Kidney (tissue), 14 donors: ENCODE results near the gene RBM6. TPM values are rescaled to one million over a fixed set of nuclear protein-coding genes. Genes with fewer than 3 reads are reported as not detected.

ENCODE experiments used
- DNase-seq, 5 donors: peaks; one replicate each; pipeline ENCODE4 v3.0.0-alpha.2; 2013 to 2020
- FAIRE-seq: peaks from 2 replicates; lab custom pipeline; 2012; peaks lifted over from hg19 to GRCh38; lab: Jason Lieb, UNC
- H3K27ac ChIP-seq, 2 donors: one replicate each; pipeline ENCODE4 v1.7.0; 2013; ENCODE audit warnings: low read depth in 2 of 2, low read length in 2 of 2, inconsistent platforms in 1 of 2
- H3K27me3 ChIP-seq: one replicate; pipeline ENCODE4 v1.7.1; 2013; ENCODE audit warnings: low read length, inconsistent platforms; ENCODE audit not compliant: control insufficient read depth, insufficient read depth
- H3K36me3 ChIP-seq, 3 donors: one replicate each; pipeline versions ENCODE4 v1.7.0 to v1.7.1; 2013; ENCODE audit warnings: low read length in 3 of 3, control low read depth in 1 of 3, inconsistent platforms in 1 of 3; ENCODE audit not compliant: insufficient read depth in 3 of 3, control insufficient read depth in 2 of 3
- H3K4me1 ChIP-seq, 3 donors: one replicate each; pipeline versions ENCODE4 v1.7.0 to v1.7.1; 2013; ENCODE audit warnings: low read length in 3 of 3, inconsistent platforms in 1 of 3, low read depth in 1 of 3; ENCODE audit not compliant: control insufficient read depth in 2 of 3, insufficient read depth in 2 of 3
- H3K4me3 ChIP-seq, 3 donors: one replicate each; pipeline versions ENCODE4 v1.7.0 to v1.8.1; 2013; ENCODE audit warnings: low read length in 3 of 3, control low read depth in 1 of 3, inconsistent platforms in 1 of 3
- H3K9ac ChIP-seq, 3 donors: one replicate each; pipeline versions ENCODE4 v1.7.0 to v1.7.1; 2013; ENCODE audit warnings: low read length in 3 of 3, control low read depth in 1 of 3, inconsistent platforms in 1 of 3
- H3K9me3 ChIP-seq, 3 donors: one replicate each; pipeline versions ENCODE4 v1.7.0 to v1.7.1; 2013; ENCODE audit warnings: low read length in 3 of 3, control low read depth in 1 of 3, inconsistent platforms in 1 of 3; ENCODE audit not compliant: control insufficient read depth in 2 of 3, insufficient read depth in 1 of 3
- CTCF ChIP-seq: IDR thresholded peaks from 3 replicates; pipeline ENCODE4 v1.5.1; 2012; ENCODE audit warnings: mild to moderate bottlenecking, moderate library complexity, borderline replicate concordance; ENCODE audit not compliant: insufficient read depth; ENCODE audit errors: extremely low read depth
- intact Hi-C: fragments of 100-400 bp; cut with DNase I; formaldehyde crosslinking; loops from one replicate; pipeline ENCODE4 v1.11.1; 2022
- polyA plus RNA-seq: library from polyadenylated mRNA; stranded (reverse); fragments of 350-450 nt; fragmentation: Illumina TruSeq; extraction: RNeasy Lipid Tissue Mini Kit (QIAGEN cat#74804); gene quantifications from one replicate; pipeline ENCODE4 v1.2.3, GENCODE V29; 2014; ENCODE audit warnings: low read depth, low replicate concordance; ENCODE audit not compliant: insufficient read depth
- total RNA-seq: library from RNA; stranded (reverse); fragmentation: NEBNext Ultra II Directional; extraction: Animal tissue kit (Norgen Biotek cat#: 25700); gene quantifications from one replicate; pipeline ENCODE4 v1.2.1, GENCODE V29; 2021
- donor health status: control.
- donor health status: control.
- donor health status: control.
- donor health status: control.
- donor health status: control.
- donor health status: DM: yes; HTN: yes; CAD: no.
- donor health status: Normal renal cell carcinoma (clear cell type).

The RBM6 gene
- total and polyA plus RNA-seq, 2 donors from 2014 or later: 72.0 to 90.0 TPM

GRCh38 chr3:49926117-49926728, 13.7 kb upstream of the RBM6 start:
- intact Hi-C loops: no loop called here
- no peak for DNase-seq
- H3K27me3 ChIP-seq: no peaks in the 10 kb centered on the region
- H3K36me3 ChIP-seq: no peaks in the 10 kb centered on the region
- H3K4me1 ChIP-seq: peaks cover 2 to 14% (median 8%) of the 10 kb centered on the region in 3 donors
- no peak overlapping the region for H3K9ac ChIP-seq
- H3K9me3 ChIP-seq: no peaks in the 10 kb centered on the region
- no peak for TF ChIP-seq CTCF
- FAIRE-seq: no peak
- no peak overlapping the region for H3K4me3 ChIP-seq
- H3K27ac ChIP-seq: no peak overlapping the region

GRCh38 chr3:49927798-49928197, 12.2 kb upstream of the RBM6 start:
- no peak overlapping the region for H3K9ac ChIP-seq
- H3K4me3 ChIP-seq: no peak overlapping the region
- intact Hi-C loops: no loop called here
- no peaks in the 10 kb centered on the region for H3K36me3 ChIP-seq
- DNase-seq: no peak
- no peaks in the 10 kb centered on the region for H3K9me3 ChIP-seq
- no peak overlapping the region for H3K27ac ChIP-seq
- no peak for FAIRE-seq
- no peaks in the 10 kb centered on the region for H3K27me3 ChIP-seq
- TF ChIP-seq CTCF: no peak
- peaks cover 3 to 14% (median 8%) of the 10 kb centered on the region in 3 donors for H3K4me1 ChIP-seq

- intact Hi-C loops: no loop called here
- DNase-seq: peak in 1 of 5 donors; percentile 26
- Histone ChIP-seq H3K4me1 (peaks cover 3 to 14% (median 8%) of the 10 kb centered on the region in 3 donors), H3K9ac (no peak overlapping the region), H3K36me3 (no peaks in the 10 kb centered on the region), H3K9me3 (no peaks in the 10 kb centered on the region), H3K27ac (no peak overlapping the region), H3K27me3 (no peaks in the 10 kb centered on the region), H3K4me3 (peak overlapping the region in 1 of 3 donors; percentile 92)
- no peak for TF ChIP-seq CTCF
- FAIRE-seq: no peak
Observed at GRCh38 chr3:49928481-49929017, 11.4 kb upstream of the RBM6 start.
